SK-N-SH treated with all-trans-retinoic acid at 6 μM for 48 hours (cell line): ENCODE data around the gene PBX3.
A peak's percentile ranks its signal among the peaks of the same experiment; 100 is the strongest.

Experiments used
- ATAC-seq: fragments of 200-7000 bp; cut with Tn5 transposase; 3 replicates; pipeline ENCODE4 v1.9.1; 2020; ENCODE audit warnings: mild to moderate bottlenecking, moderate library complexity
- ARNTL ChIP-seq: fragments of 450-650 bp; formaldehyde crosslinking; IDR thresholded peaks from 2 replicates; pipeline ENCODE4 v1.5.0; 2020; ENCODE audit warnings: low read depth, mild to moderate bottlenecking, moderate library complexity, borderline replicate concordance
- BACH2 ChIP-seq: fragments of 250-450 bp; sonication (Bioruptor Pico); IDR thresholded peaks from 2 replicates; pipeline ENCODE4 v1.9.0; 2021; ENCODE audit warnings: mild to moderate bottlenecking, borderline replicate concordance
- CSDC2 ChIP-seq: fragments of 250-450 bp; sonication (Bioruptor Pico); IDR thresholded peaks from 2 replicates; pipeline ENCODE4 v1.5.0; 2020; ENCODE audit warnings: mild to moderate bottlenecking, moderate library complexity
- ISL1 ChIP-seq: fragments of 250-450 bp; sonication (Bioruptor Pico); IDR thresholded peaks from 2 replicates; pipeline ENCODE4 v2.1.2; 2022; ENCODE audit warnings: mild to moderate bottlenecking, moderate library complexity
- OSR1 ChIP-seq: fragments of 250-450 bp; sonication (Bioruptor Pico); IDR thresholded peaks from 2 replicates; pipeline ENCODE4 v1.8.0; 2022; ENCODE audit warnings: moderate library complexity, mild to moderate bottlenecking, inconsistent platforms
- PPARA ChIP-seq: fragments of 250-450 bp; sonication (Bioruptor Pico); IDR thresholded peaks from 2 replicates; pipeline ENCODE4 v1.5.0; 2020; ENCODE audit warnings: mild to moderate bottlenecking, borderline replicate concordance
- RARB ChIP-seq: fragments of 250-450 bp; sonication (Bioruptor Pico); IDR thresholded peaks from 2 replicates; pipeline ENCODE4 v1.8.0; 2021; ENCODE audit warnings: mild to moderate bottlenecking, moderate library complexity
- SNAI2 ChIP-seq: fragments of 250-450 bp; sonication (Bioruptor Pico); IDR thresholded peaks from 2 replicates; pipeline ENCODE4 v1.5.0; 2020; ENCODE audit warnings: mild to moderate bottlenecking, moderate library complexity
- TCF4 ChIP-seq: fragments of 250-450 bp; sonication (Bioruptor Pico); IDR thresholded peaks from 2 replicates; pipeline ENCODE4 v1.8.0; 2021; ENCODE audit warnings: mild to moderate bottlenecking, moderate library complexity, borderline replicate concordance
- TOX ChIP-seq: fragments of 250-450 bp; sonication (Bioruptor Pico); IDR thresholded peaks from 2 replicates; pipeline ENCODE4 v1.8.0; 2021; ENCODE audit warnings: mild to moderate bottlenecking, moderate library complexity, borderline replicate concordance
- ZC3H10 ChIP-seq: fragments of 250-450 bp; sonication (Bioruptor Pico); IDR thresholded peaks from 2 replicates; pipeline ENCODE4 v1.5.1; 2021; ENCODE audit warnings: mild to moderate bottlenecking, moderate library complexity
- ZFP3 ChIP-seq: fragments of 250-450 bp; sonication (Bioruptor Pico); IDR thresholded peaks from 2 replicates; pipeline ENCODE4 v1.5.0; 2020; ENCODE audit warnings: mild to moderate bottlenecking, moderate library complexity
- ZFP30 ChIP-seq: fragments of 450-650 bp; formaldehyde crosslinking; IDR thresholded peaks from 2 replicates; pipeline ENCODE4 v1.5.0; 2022; ENCODE audit warnings: mild to moderate bottlenecking, moderate library complexity
- ZNF70 ChIP-seq: fragments of 450-650 bp; formaldehyde crosslinking; IDR thresholded peaks from 2 replicates; pipeline ENCODE4 v1.5.0; 2020; ENCODE audit warnings: mild to moderate bottlenecking, moderate library complexity
- ZNF8 ChIP-seq: fragments of 450-650 bp; formaldehyde crosslinking; IDR thresholded peaks from 2 replicates; pipeline ENCODE4 v1.5.0; 2020; ENCODE audit warnings: mild to moderate bottlenecking, moderate library complexity
- TF ChIP-seq, protein P1 (sequence below): fragments of 250-450 bp; sonication (Bioruptor Pico); IDR thresholded peaks from 2 replicates; pipeline ENCODE4 v1.5.0; 2020; ENCODE audit warnings: mild to moderate bottlenecking, moderate library complexity
- TF ChIP-seq, protein P2 (sequence below): fragments of 250-450 bp; sonication (Bioruptor Pico); IDR thresholded peaks from 2 replicates; pipeline ENCODE4 v1.5.1; 2021; ENCODE audit warnings: mild to moderate bottlenecking, moderate library complexity
- TF ChIP-seq, protein P3 (sequence below): fragments of 250-450 bp; sonication (Bioruptor Pico); IDR thresholded peaks from 2 replicates; pipeline ENCODE4 v1.5.1; 2020; ENCODE audit warnings: low read depth, mild to moderate bottlenecking, moderate library complexity
- TF ChIP-seq, protein P4 (sequence below): fragments of 250-450 bp; sonication (Bioruptor Pico); IDR thresholded peaks from 2 replicates; pipeline ENCODE4 v1.8.0; 2021; ENCODE audit warnings: low read depth, mild to moderate bottlenecking, moderate library complexity, borderline replicate concordance

Gene PBX3

DNA sequence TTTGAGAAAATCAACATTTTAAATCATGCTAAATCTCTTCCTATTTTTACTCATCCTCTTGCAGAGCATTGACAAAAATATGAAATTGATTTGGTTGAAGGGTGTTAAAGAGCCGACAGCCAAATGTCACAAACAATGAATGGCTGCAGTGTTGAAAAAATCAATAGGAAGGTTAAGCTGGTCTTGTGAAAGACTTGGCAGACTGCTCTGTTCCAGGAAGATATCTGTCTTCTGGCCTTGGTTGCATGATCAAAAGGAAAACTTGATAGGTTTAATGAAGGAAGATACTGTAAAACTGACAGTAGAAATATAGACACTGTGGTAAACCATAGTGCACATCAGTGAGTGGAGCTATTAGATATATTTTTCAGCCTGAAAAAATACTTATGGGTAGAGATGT, 103.6 kb downstream of the PBX3 start (continued):
- TF ChIP-seq, protein P1, sequence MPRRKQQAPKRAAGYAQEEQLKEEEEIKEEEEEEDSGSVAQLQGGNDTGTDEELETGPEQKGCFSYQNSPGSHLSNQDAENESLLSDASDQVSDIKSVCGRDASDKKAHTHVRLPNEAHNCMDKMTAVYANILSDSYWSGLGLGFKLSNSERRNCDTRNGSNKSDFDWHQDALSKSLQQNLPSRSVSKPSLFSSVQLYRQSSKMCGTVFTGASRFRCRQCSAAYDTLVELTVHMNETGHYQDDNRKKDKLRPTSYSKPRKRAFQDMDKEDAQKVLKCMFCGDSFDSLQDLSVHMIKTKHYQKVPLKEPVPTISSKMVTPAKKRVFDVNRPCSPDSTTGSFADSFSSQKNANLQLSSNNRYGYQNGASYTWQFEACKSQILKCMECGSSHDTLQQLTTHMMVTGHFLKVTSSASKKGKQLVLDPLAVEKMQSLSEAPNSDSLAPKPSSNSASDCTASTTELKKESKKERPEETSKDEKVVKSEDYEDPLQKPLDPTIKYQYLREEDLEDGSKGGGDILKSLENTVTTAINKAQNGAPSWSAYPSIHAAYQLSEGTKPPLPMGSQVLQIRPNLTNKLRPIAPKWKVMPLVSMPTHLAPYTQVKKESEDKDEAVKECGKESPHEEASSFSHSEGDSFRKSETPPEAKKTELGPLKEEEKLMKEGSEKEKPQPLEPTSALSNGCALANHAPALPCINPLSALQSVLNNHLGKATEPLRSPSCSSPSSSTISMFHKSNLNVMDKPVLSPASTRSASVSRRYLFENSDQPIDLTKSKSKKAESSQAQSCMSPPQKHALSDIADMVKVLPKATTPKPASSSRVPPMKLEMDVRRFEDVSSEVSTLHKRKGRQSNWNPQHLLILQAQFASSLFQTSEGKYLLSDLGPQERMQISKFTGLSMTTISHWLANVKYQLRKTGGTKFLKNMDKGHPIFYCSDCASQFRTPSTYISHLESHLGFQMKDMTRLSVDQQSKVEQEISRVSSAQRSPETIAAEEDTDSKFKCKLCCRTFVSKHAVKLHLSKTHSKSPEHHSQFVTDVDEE, result no peak
- TF ChIP-seq ZNF70 (CRISPR knock-in tag), result no peak
- TF ChIP-seq PPARA (CRISPR knock-in tag), result no peak
- TF ChIP-seq, protein P2, sequence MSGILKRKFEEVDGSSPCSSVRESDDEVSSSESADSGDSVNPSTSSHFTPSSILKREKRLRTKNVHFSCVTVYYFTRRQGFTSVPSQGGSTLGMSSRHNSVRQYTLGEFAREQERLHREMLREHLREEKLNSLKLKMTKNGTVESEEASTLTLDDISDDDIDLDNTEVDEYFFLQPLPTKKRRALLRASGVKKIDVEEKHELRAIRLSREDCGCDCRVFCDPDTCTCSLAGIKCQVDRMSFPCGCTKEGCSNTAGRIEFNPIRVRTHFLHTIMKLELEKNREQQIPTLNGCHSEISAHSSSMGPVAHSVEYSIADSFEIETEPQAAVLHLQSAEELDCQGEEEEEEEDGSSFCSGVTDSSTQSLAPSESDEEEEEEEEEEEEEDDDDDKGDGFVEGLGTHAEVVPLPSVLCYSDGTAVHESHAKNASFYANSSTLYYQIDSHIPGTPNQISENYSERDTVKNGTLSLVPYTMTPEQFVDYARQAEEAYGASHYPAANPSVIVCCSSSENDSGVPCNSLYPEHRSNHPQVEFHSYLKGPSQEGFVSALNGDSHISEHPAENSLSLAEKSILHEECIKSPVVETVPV (CRISPR knock-in tag), result no peak
- TF ChIP-seq ZFP3 (CRISPR knock-in tag), result no peak

DNA sequence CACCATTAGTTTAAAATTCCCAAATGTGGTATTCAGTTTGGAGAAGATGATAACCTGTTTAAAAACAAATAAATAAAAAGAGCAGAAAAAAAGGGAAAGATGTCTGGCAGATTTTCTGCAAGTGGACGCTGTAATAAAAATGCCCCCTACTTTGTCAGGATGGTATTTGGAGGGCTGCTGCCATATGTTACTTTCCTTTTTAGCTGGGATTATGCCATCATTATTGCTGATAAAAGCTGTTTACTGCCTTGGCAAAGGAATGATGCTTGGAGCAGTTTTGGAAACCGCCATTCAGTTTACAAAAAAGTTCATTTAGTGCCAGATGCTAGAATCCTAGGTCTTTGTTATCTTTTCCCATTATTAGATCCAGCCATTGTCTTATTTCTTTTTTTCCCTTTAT, 104.8 kb downstream of the PBX3 start:
- no peak for ATAC-seq
- TF ChIP-seq, protein P3, sequence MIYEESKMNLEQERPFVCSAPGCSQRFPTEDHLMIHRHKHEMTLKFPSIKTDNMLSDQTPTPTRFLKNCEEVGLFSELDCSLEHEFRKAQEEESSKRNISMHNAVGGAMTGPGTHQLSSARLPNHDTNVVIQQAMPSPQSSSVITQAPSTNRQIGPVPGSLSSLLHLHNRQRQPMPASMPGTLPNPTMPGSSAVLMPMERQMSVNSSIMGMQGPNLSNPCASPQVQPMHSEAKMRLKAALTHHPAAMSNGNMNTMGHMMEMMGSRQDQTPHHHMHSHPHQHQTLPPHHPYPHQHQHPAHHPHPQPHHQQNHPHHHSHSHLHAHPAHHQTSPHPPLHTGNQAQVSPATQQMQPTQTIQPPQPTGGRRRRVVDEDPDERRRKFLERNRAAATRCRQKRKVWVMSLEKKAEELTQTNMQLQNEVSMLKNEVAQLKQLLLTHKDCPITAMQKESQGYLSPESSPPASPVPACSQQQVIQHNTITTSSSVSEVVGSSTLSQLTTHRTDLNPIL (CRISPR knock-in tag), result no peak
- TF ChIP-seq ZFP30 (CRISPR knock-in tag) (no peak), ISL1 (CRISPR knock-in tag) (0 out of 2 replicates have a peak, but pooled peaks have one; percentile 25), TCF4 (CRISPR knock-in tag) (peak; percentile 48; the same call in 1 of the 2 replicates), CSDC2 (CRISPR knock-in tag) (no peak), PPARA (CRISPR knock-in tag) (no peak), OSR1 (CRISPR knock-in tag) (no peak), BACH2 (CRISPR knock-in tag) (no peak), ZFP3 (CRISPR knock-in tag) (no peak), SNAI2 (no peak), RARB (no peak), ZNF8 (CRISPR knock-in tag) (no peak), TOX (CRISPR knock-in tag) (no peak), ZNF70 (CRISPR knock-in tag) (no peak)
- TF ChIP-seq, protein P1, result peak; percentile 62; the same call in 1 of the 2 replicates
- TF ChIP-seq, protein P4, sequence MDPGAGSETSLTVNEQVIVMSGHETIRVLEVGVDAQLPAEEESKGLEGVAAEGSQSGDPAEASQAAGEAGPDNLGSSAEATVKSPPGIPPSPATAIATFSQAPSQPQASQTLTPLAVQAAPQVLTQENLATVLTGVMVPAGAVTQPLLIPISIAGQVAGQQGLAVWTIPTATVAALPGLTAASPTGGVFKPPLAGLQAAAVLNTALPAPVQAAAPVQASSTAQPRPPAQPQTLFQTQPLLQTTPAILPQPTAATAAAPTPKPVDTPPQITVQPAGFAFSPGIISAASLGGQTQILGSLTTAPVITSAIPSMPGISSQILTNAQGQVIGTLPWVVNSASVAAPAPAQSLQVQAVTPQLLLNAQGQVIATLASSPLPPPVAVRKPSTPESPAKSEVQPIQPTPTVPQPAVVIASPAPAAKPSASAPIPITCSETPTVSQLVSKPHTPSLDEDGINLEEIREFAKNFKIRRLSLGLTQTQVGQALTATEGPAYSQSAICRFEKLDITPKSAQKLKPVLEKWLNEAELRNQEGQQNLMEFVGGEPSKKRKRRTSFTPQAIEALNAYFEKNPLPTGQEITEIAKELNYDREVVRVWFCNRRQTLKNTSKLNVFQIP, result no peak

DNA sequence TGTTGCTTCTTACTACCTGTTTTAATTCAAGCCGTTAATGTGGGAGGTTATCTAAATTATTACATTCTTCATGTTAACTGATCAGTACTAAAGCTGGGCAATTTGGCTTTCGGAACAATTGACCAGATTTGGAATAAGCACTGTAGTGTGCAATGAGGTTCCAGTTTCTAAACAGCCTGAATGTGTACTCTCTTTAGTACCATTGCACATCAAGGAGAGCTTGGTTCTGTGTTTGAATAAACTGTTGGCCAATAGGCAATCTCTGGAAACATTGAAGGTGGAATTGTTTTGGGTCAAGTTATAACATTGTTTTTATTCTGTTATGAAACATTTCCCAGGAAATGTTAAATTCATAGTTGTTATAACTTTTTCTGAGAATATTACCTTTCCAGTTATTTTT, 105.2 kb downstream of the PBX3 start:
- TF ChIP-seq ZC3H10, result no peak
- TF ChIP-seq, protein P3 (CRISPR knock-in tag), result no peak
- no peak for TF ChIP-seq TCF4 (CRISPR knock-in tag)
- TF ChIP-seq ARNTL, result no peak
- TF ChIP-seq, protein P4, result no peak
- TF ChIP-seq, protein P2 (CRISPR knock-in tag), result no peak
- TF ChIP-seq, all 23 proteins: peak for 0
- no peak for ATAC-seq
